K562 (cell line): ENCODE measurements around the gene CHTOP.

Experiments
- ATF3 ChIP-seq, 2 experiments: fragments of 450-650 bp in 1 of 2; sonication (generic) in 1 of 2; formaldehyde crosslinking in 1 of 2; IDR thresholded peaks in 1 of 2; conservative IDR thresholded peaks in 1 of 2; 2 replicates each; pipeline versions ENCODE4 v1.6.1 to v1.8.1; 2016 to 2023; ENCODE audit warnings: mild to moderate bottlenecking in 2 of 2, moderate library complexity in 2 of 2, inconsistent platforms in 1 of 2, missing genetic modification reagents in 1 of 2
- CHD4 ChIP-seq: fragments of 200-600 bp; sonication (generic); IDR thresholded peaks from 3 replicates; pipeline ENCODE4 v1.6.1; 2012; ENCODE audit warnings: low read depth, mild to moderate bottlenecking, mixed read lengths, low read length, inconsistent platforms; ENCODE audit not compliant: insufficient read depth, insufficient replicate concordance, poor library complexity, severe bottlenecking
- CTCF ChIP-seq, 3 experiments: IDR thresholded peaks in 2 of 3; conservative IDR thresholded peaks in 1 of 3; 2 replicates each; pipeline ENCODE4 v1.5.1; 2011 to 2012; ENCODE audit warnings: low read length in 3 of 3, mild to moderate bottlenecking in 3 of 3, control low read depth in 2 of 3, improper control_type of control experiment in 1 of 3, inconsistent platforms in 1 of 3, low read depth in 1 of 3, mixed read lengths in 1 of 3, moderate library complexity in 1 of 3; ENCODE audit not compliant: insufficient read depth in 2 of 3
- EZH2 ChIP-seq: IDR thresholded peaks from 2 replicates; pipeline ENCODE4 v1.6.1; 2012; ENCODE audit warnings: low read depth, mild to moderate bottlenecking, inconsistent platforms, low read length, borderline replicate concordance
- FOXK2 ChIP-seq, 2 experiments: fragments of 450-650 bp; IDR thresholded peaks in 1 of 2; conservative IDR thresholded peaks in 1 of 2; 2 replicates each; pipeline ENCODE4 v1.6.1; 2016; ENCODE audit warnings: low read depth in 2 of 2, mild to moderate bottlenecking in 1 of 2
- GMEB1 ChIP-seq: fragments of 250-450 bp; sonication (Bioruptor Pico); IDR thresholded peaks from 2 replicates; pipeline ENCODE4 v1.4.0; 2020; ENCODE audit warnings: mild to moderate bottlenecking
- HCFC1 ChIP-seq: IDR thresholded peaks from 2 replicates; pipeline ENCODE4 v1.6.1; 2012; ENCODE audit warnings: low read depth, low read length, improper control_type of control experiment
- KLF1 ChIP-seq: fragments of 450-650 bp; IDR thresholded peaks from 2 replicates; pipeline ENCODE4 v1.6.1; 2016; ENCODE audit warnings: missing genetic modification characterization, missing compliant biosample characterization
- MCM3 ChIP-seq: fragments of 450-650 bp; IDR thresholded peaks from 2 replicates; pipeline ENCODE4 v1.6.1; 2016
- POLR2A ChIP-seq: fragments of 450-650 bp; conservative IDR thresholded peaks from 2 replicates; pipeline ENCODE4 v1.6.1; 2016
- ZC3H11A ChIP-seq: IDR thresholded peaks from 2 replicates; pipeline ENCODE4 v1.6.1; 2012; ENCODE audit warnings: low read depth, low read length, improper control_type of control experiment
- ZNF609 ChIP-seq: sonication (generic); formaldehyde crosslinking; IDR thresholded peaks from 2 replicates; pipeline ENCODE4 v1.8.1; 2023; ENCODE audit warnings: missing genetic modification reagents, mild to moderate bottlenecking, borderline replicate concordance

- TF ChIP-seq EZH2 = no peak
- no peak for TF ChIP-seq MCM3
- no peak for TF ChIP-seq FOXK2 (conservative IDR thresholded peaks at IDR 0.05 in 1 of 2, IDR thresholded peaks at IDR 0.05 in 1 of 2; ENCODE audit: low read depth in 2 of 2)
- TF ChIP-seq ZC3H11A = no peak
- TF ChIP-seq ATF3 (IDR thresholded peaks at IDR 0.05) = no peak
- TF ChIP-seq ATF3 (CRISPR knock-in tag; conservative IDR thresholded peaks at IDR 0.05) = no peak
- TF ChIP-seq KLF1 = no peak
- no peak for TF ChIP-seq CTCF (IDR thresholded peaks at IDR 0.05 in 2 of 3, conservative IDR thresholded peaks at IDR 0.05 in 1 of 3; ENCODE audit: insufficient read depth in 2 of 3, low read depth in 1 of 3, low read length in 3 of 3)
- TF ChIP-seq POLR2A = no peak
- TF ChIP-seq CHD4 = no peak
- no peak for TF ChIP-seq GMEB1 (CRISPR knock-in tag)
- TF ChIP-seq ZNF609 (CRISPR knock-in tag) = no peak
- TF ChIP-seq HCFC1 = no peak
These were observed 5.1 kb upstream of the CHTOP start for GRCh38 chr1:153628638-153629342.
